SK-N-MC (cell line): ENCODE data around the gene CCDC78.

Source experiments
- EZH2 ChIP-seq: fragments of 200-600 bp; sonication (generic); IDR thresholded peaks from one replicate; pipeline ENCODE4 v1.6.1; 2017; ENCODE audit warnings: antibody characterized with exemption
- FOXP2 ChIP-seq: optimal IDR thresholded peaks from 2 replicates; pipeline ENCODE3; 2011; ENCODE audit warnings: mild to moderate bottlenecking, moderate library complexity; ENCODE audit not compliant: insufficient read depth; ENCODE audit errors: extremely low read length, control extremely low read depth
- POLR2AphosphoS5 ChIP-seq: IDR thresholded peaks from 2 replicates; pipeline ENCODE4 v1.6.1; 2012; ENCODE audit warnings: mild to moderate bottlenecking, low read depth, low read length, borderline replicate concordance

- no peak for TF ChIP-seq POLR2AphosphoS5
- TF ChIP-seq EZH2 = no peak
- no peak for TF ChIP-seq FOXP2
These were observed 38.7 kb upstream of the CCDC78 start for GRCh38 chr16:764848-765487.
